Measurements from ENCODE around the gene AP2B1.

GRCh38 chr17:35559495-35560210 lies 27.5 kb upstream of the AP2B1 start:
- TF ChIP-seq CTCF (IDR thresholded peaks at IDR 0.05) (no peak), POLR2A (IDR thresholded peaks at IDR 0.05) (no peak)

Data from lower leg skin (tissue), 3 donors.